ENCODE results near the gene RHOD.

The RHOD gene
- total RNA-seq = 0 to 0.81 (median 0.11) reads per million in 3 experiments

GRCh38 chr11:67056267-67057204 is at the start of gene RHOD:
RHOD (plus strand) TSS chr11:67056847; CDS start chr11:67056903, 56 bp downstream.
- DNase-seq = peak; percentile 16

GRCh38 chr11:67007126-67007525 is 49.5 kb upstream of the RHOD start:
- no peak for DNase-seq

GRCh38 chr11:67010296-67010905 is 46.2 kb upstream of the RHOD start:
- no peak for DNase-seq

GRCh38 chr11:67013511-67014045 is 43.1 kb upstream of the RHOD start:
- no peak for DNase-seq

- no peak for DNase-seq
Observed at GRCh38 chr11:67014343-67014742, 42.3 kb upstream of the RHOD start.

GRCh38 chr11:67015048-67015447 is 41.6 kb upstream of the RHOD start:
- no peak for DNase-seq

- DNase-seq = no peak
Observed at GRCh38 chr11:67016550-67016949, 40.1 kb upstream of the RHOD start.

GRCh38 chr11:67020949-67021348 is 35.7 kb upstream of the RHOD start:
- no peak for DNase-seq

- no peak for DNase-seq
Observed at GRCh38 chr11:67022341-67022933, 34.2 kb upstream of the RHOD start.

- DNase-seq = no peak
Observed at GRCh38 chr11:67022961-67023956, 33.4 kb upstream of the RHOD start, which contains the start of gene SYT12. SYT12 (plus strand) TSS chr11:67023134; CDS start chr11:67030145, 7,011 bp downstream.

- DNase-seq = no peak
Observed at GRCh38 chr11:67023957-67024353, 32.7 kb upstream of the RHOD start.

GRCh38 chr11:67024410-67024809 is 32.2 kb upstream of the RHOD start:
- DNase-seq = peak; percentile 63

- DNase-seq = no peak
Observed at GRCh38 chr11:67024966-67025365, 31.7 kb upstream of the RHOD start.

GRCh38 chr11:67025750-67026149 is 30.9 kb upstream of the RHOD start:
- no peak for DNase-seq

- no peak for DNase-seq
Observed at GRCh38 chr11:67026941-67027340, 29.7 kb upstream of the RHOD start.

- no peak for DNase-seq
Observed at GRCh38 chr11:67027483-67027930, 29.1 kb upstream of the RHOD start.

GRCh38 chr11:67027943-67028542 is 28.6 kb upstream of the RHOD start:
- DNase-seq = no peak

GRCh38 chr11:67029146-67029545 is 27.5 kb upstream of the RHOD start:
- DNase-seq = no peak

GRCh38 chr11:67030976-67031375 is 25.7 kb upstream of the RHOD start:
- no peak for DNase-seq

- DNase-seq = no peak
Observed at GRCh38 chr11:67031791-67032561, 24.7 kb upstream of the RHOD start.

Measured in central memory CD4-positive, alpha-beta T cell (primary cell).